Liver (tissue), 4 donors: ENCODE measurements around the gene CNGA4. TPM values are rescaled to one million over a fixed set of nuclear protein-coding genes. Genes with fewer than 3 reads are reported as not detected.

Experiments
- polyA plus RNA-seq, 2 donors: library from polyadenylated mRNA; stranded (reverse) in 1 of 2; unstranded in 1 of 2; fragments of 200-250 nt in 1 of 2; fragments of >200 nt in 1 of 2; fragmentation: Nextera tagmentation in 1 of 2; extraction: Ambion mirVana in 1 of 2; gene quantifications; one replicate each; pipeline versions ENCODE4 v1.2.1 to v1.2.3, GENCODE V29; 2013 to 2015
- total RNA-seq, 2 donors: library from RNA; depleted of rRNA; stranded (reverse); fragments of >200 nt; gene quantifications; one replicate each; pipeline ENCODE4 v1.2.3, GENCODE V29; 2014
- donor health status: healthy.
- donor health status: healthy.
- donor health status: healthy.

CNGA4 gene
- total and polyA plus RNA-seq, 4 donors, result 0.09 TPM; not detected in 3

Other genes starting within 250 kb of the CNGA4 start
- gene OR56A4, start 232.1 kb upstream of the CNGA4 start, total RNA-seq, result under 1 TPM in 1 of 2 donors, not detected in 1; 0.05 TPM
- not detected for gene OR56A4, start 232.1 kb upstream of the CNGA4 start, polyA plus RNA-seq
- gene OR56A1, start 208.3 kb upstream of the CNGA4 start, total RNA-seq, result under 1 TPM; under 0.01 TPM
- gene OR56A1, start 208.3 kb upstream of the CNGA4 start, polyA plus RNA-seq, result not detected
- gene OR56B4, start 131.4 kb upstream of the CNGA4 start, total RNA-seq, result not detected
- gene OR56B4, start 131.4 kb upstream of the CNGA4 start, polyA plus RNA-seq, result not detected
- gene OR52B2, start 68.8 kb upstream of the CNGA4 start, total RNA-seq, result under 1 TPM in 1 of 2 donors, not detected in 1; 0.33 TPM
- not detected for gene OR52B2, start 68.8 kb upstream of the CNGA4 start, polyA plus RNA-seq
- not detected for gene OR52W1, start 39.9 kb upstream of the CNGA4 start, total RNA-seq
- not detected for gene OR52W1, start 39.9 kb upstream of the CNGA4 start, polyA plus RNA-seq
- not detected for gene C11orf42, start 33.5 kb upstream of the CNGA4 start, total RNA-seq
- gene C11orf42, start 33.5 kb upstream of the CNGA4 start, polyA plus RNA-seq, result not detected
- gene FHIP1B, start 4.5 kb upstream of the CNGA4 start, total RNA-seq, result 10 to 100 TPM; 12.3 to 21.2 TPM
- 10 to 100 TPM; 16.4 to 17.4 TPM for gene FHIP1B, start 4.5 kb upstream of the CNGA4 start, polyA plus RNA-seq
- not detected for gene CCKBR, start 20.7 kb downstream of the CNGA4 start, total RNA-seq
- gene CCKBR, start 20.7 kb downstream of the CNGA4 start, polyA plus RNA-seq, result not detected
- gene CAVIN3, start 81.4 kb downstream of the CNGA4 start, total RNA-seq, result 1 to 10 TPM; 4.0 to 4.4 TPM
- 10 to 100 TPM in 1 of 2 donors, 1 to 10 TPM in 1; 2.5 to 13.9 TPM for gene CAVIN3, start 81.4 kb downstream of the CNGA4 start, polyA plus RNA-seq
- 10 to 100 TPM; 15.4 to 25.9 TPM for gene SMPD1, start 151.4 kb downstream of the CNGA4 start, total RNA-seq
- 10 to 100 TPM; 65.0 to 91.6 TPM for gene SMPD1, start 151.4 kb downstream of the CNGA4 start, polyA plus RNA-seq
- gene APBB1, start 180.0 kb downstream of the CNGA4 start, total RNA-seq, result 1 to 10 TPM; 8.1 to 8.6 TPM
- 1 to 10 TPM; 2.5 to 4.5 TPM for gene APBB1, start 180.0 kb downstream of the CNGA4 start, polyA plus RNA-seq
- gene HPX, start 201.9 kb downstream of the CNGA4 start, total RNA-seq, result 1,000 to 10,000 TPM; 2,251 to 9,224 TPM
- gene HPX, start 201.9 kb downstream of the CNGA4 start, polyA plus RNA-seq, result 1,000 to 10,000 TPM; 5,349 to 6,171 TPM
- gene TRIM3, start 234.9 kb downstream of the CNGA4 start, total RNA-seq, result 10 to 100 TPM in 1 of 2 donors, 1 to 10 TPM in 1; 8.1 to 12.7 TPM
- 10 to 100 TPM in 1 of 2 donors, 1 to 10 TPM in 1; 5.2 to 10.1 TPM for gene TRIM3, start 234.9 kb downstream of the CNGA4 start, polyA plus RNA-seq
- 10 to 100 TPM; 16.2 to 42.0 TPM for gene ARFIP2, start 242.2 kb downstream of the CNGA4 start, total RNA-seq
- 10 to 100 TPM; 21.3 to 26.3 TPM for gene ARFIP2, start 242.2 kb downstream of the CNGA4 start, polyA plus RNA-seq
- gene TIMM10B, start 242.4 kb downstream of the CNGA4 start, total RNA-seq, result 10 to 100 TPM; 16.9 to 31.9 TPM
- 10 to 100 TPM; 16.1 to 16.4 TPM for gene TIMM10B, start 242.4 kb downstream of the CNGA4 start, polyA plus RNA-seq